ENCODE results near the gene RNLS. TPM values are rescaled to one million over a fixed set of nuclear protein-coding genes. Genes with fewer than 3 reads are reported as not detected.

The RNLS gene
- total and polyA plus RNA-seq, 12 donors = 4.1 to 22.2 (median 17.5) TPM

DNA sequence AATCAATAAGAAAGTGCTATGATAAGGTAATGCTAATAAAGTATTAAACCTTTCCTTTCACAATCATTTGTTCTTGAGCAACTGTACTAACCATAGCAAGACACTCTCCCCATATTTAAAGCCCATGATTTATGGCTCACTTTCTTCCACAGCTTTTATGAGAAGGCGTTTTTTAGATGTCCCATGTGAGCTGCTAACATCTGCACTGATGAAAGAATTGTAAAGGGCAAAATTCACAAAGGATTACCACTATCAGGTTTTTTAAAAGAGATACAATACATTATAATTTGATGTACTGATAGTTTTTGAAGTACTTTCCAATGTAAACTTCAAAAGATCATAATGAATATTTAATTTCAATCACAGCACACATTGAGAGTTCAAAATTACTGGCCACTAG lies 75.7 kb downstream of the RNLS start:
- no peak for DNase-seq

DNA sequence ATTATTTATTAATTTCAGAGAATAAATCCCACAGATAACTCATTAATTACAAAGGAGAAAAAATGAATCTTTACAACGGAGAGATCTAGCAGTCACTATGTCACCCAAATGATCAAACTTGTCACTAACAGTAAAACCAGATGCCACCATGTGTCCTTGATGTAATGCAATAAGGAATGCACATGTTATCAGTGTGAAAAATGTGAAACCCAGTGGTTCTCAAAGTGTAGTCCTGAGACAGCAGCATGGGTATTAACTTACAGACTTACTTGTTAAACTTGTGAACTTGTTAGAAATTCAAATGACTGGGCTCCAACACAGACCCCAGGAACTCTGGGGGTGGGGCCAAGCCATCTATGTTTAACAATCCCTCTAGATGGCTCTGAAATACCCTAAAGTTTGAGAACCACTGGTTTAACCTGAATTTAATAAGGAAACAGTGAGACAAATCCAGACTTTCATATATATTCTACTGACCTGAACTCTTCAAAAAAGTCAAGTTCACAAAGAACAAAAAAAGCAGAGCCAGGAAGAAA lies 77.4 kb downstream of the RNLS start:
- Histone ChIP-seq H3K36me3 (no peaks in the 10 kb centered on the region), H3K9me3 (peaks cover 0 to 4% (median 0%) of the 10 kb centered on the region in 11 donors), H3K27ac (no peak overlapping the region), H3K27me3 (no peaks in the 10 kb centered on the region), H3K4me1 (peaks cover 0 to 9% (median 0%) of the 10 kb centered on the region in 9 donors), H3K4me3 (no peak overlapping the region)
- TF ChIP-seq, protein P1, sequence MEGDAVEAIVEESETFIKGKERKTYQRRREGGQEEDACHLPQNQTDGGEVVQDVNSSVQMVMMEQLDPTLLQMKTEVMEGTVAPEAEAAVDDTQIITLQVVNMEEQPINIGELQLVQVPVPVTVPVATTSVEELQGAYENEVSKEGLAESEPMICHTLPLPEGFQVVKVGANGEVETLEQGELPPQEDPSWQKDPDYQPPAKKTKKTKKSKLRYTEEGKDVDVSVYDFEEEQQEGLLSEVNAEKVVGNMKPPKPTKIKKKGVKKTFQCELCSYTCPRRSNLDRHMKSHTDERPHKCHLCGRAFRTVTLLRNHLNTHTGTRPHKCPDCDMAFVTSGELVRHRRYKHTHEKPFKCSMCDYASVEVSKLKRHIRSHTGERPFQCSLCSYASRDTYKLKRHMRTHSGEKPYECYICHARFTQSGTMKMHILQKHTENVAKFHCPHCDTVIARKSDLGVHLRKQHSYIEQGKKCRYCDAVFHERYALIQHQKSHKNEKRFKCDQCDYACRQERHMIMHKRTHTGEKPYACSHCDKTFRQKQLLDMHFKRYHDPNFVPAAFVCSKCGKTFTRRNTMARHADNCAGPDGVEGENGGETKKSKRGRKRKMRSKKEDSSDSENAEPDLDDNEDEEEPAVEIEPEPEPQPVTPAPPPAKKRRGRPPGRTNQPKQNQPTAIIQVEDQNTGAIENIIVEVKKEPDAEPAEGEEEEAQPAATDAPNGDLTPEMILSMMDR (IDR thresholded peaks at IDR 0.05) = no peak
- DNase-seq (no peak), ATAC-seq (no peak)
- intact Hi-C loops (cut with DNase I) = no loop called here
- 60 to 67% methylated on average over 1 of the region's 1 CpG for WGBS, 2 donors

More for the DNA sequence above, 75.7 kb downstream of the RNLS start:
- TF ChIP-seq, protein P1 (IDR thresholded peaks at IDR 0.05) = no peak
- Histone ChIP-seq H3K27ac (no peak overlapping the region), H3K4me3 (no peak overlapping the region), H3K36me3 (no peaks in the 10 kb centered on the region), H3K4me1 (peaks cover 0 to 9% (median 0%) of the 10 kb centered on the region in 9 donors), H3K27me3 (no peaks in the 10 kb centered on the region), H3K9me3 (peaks cover 0 to 4% (median 0%) of the 10 kb centered on the region in 11 donors)
- no peak for ATAC-seq
- intact Hi-C loops (cut with DNase I) = no loop called here
- 70 to 74% methylated on average over 1 of the region's 1 CpG for WGBS, 2 donors

GRCh38 chr10:88505265-88505664 lies 77.9 kb downstream of the RNLS start:
- 79 to 80% methylated on average over 1 of the region's 1 CpG for WGBS, 2 donors
- Histone ChIP-seq H3K36me3 (no peaks in the 10 kb centered on the region), H3K4me1 (peaks cover 0 to 9% (median 0%) of the 10 kb centered on the region in 9 donors), H3K4me3 (no peak overlapping the region), H3K27me3 (no peaks in the 10 kb centered on the region), H3K27ac (no peak overlapping the region), H3K9me3 (peaks cover 0 to 4% (median 0%) of the 10 kb centered on the region in 11 donors)
- intact Hi-C loops (cut with DNase I) = no loop called here
- ATAC-seq (no peak), DNase-seq (no peak)
- TF ChIP-seq, protein P1 (IDR thresholded peaks at IDR 0.05) = no peak

DNA sequence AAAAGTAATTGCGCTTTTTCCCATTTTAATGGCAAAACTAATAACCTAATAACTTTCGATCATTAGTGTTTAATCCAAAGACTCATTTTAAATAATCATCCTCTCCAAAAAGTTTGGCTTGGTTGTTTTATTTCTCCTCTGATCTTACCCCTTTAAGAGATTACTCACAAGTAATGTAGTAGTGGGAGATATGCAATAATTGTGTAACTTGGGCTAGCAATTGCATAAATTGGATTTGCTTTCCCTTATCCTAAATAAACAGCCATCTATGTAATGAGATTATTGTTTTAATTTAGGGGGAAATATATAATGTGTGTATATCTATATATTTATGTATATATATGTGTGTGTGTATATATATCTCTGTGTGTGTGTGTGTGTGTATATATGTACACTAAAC lies 82.5 kb downstream of the RNLS start:
- DNase-seq = no peak
- Histone ChIP-seq H3K9me3 (peaks cover 0 to 4% (median 0%) of the 10 kb centered on the region in 11 donors), H3K4me3 (no peak overlapping the region), H3K36me3 (no peaks in the 10 kb centered on the region), H3K4me1 (peaks cover 0 to 14% (median 0%) of the 10 kb centered on the region in 9 donors), H3K27me3 (no peaks in the 10 kb centered on the region), H3K27ac (no peak overlapping the region)
- intact Hi-C loops (cut with DNase I) = no loop called here
- 95 to 99% methylated on average over 2 of the region's 2 CpGs for WGBS, 2 donors
- TF ChIP-seq, protein P1 (IDR thresholded peaks at IDR 0.05) = no peak
- ATAC-seq = no peak

All from heart right ventricle (tissue), 16 donors.